Breast epithelium (tissue), 3 donors: ENCODE results near the gene TCP11L2.

Source experiments
- CTCF ChIP-seq, 3 donors: fragments of 450-650 bp; IDR thresholded peaks; one replicate each; pipeline ENCODE4 v1.5.1; 2016 to 2017; ENCODE audit warnings: antibody characterized with exemption in 3 of 3, mild to moderate bottlenecking in 3 of 3, moderate library complexity in 3 of 3
- POLR2A ChIP-seq: fragments of 450-650 bp; IDR thresholded peaks from one replicate; pipeline ENCODE4 v1.6.1; 2016; ENCODE audit warnings: antibody characterized with exemption, mild to moderate bottlenecking, moderate library complexity
- POLR2AphosphoS5 ChIP-seq, 3 donors: sonication (generic); formaldehyde crosslinking; IDR thresholded peaks; one replicate each; pipeline ENCODE4 v1.6.1; 2017; ENCODE audit warnings: antibody characterized with exemption in 3 of 3

- TF ChIP-seq POLR2A (no peak), CTCF (IDR thresholded peaks at IDR 0.05) (no peak), POLR2AphosphoS5 (IDR thresholded peaks at IDR 0.05) (no peak)
These were observed 18.0 kb upstream of the TCP11L2 start for GRCh38 chr12:106284358-106285105.
